HG02588 (cell line): Measurements from ENCODE around the gene TMPRSS2.

ENCODE experiments used
- ATAC-seq: cut with Tn5 transposase; IDR thresholded peaks from one replicate; pipeline ENCODE4 v1.9.1; 2021; ENCODE audit warnings: mild to moderate bottlenecking, moderate library complexity; ENCODE audit not compliant: unreplicated experiment

Gene TMPRSS2

DNA sequence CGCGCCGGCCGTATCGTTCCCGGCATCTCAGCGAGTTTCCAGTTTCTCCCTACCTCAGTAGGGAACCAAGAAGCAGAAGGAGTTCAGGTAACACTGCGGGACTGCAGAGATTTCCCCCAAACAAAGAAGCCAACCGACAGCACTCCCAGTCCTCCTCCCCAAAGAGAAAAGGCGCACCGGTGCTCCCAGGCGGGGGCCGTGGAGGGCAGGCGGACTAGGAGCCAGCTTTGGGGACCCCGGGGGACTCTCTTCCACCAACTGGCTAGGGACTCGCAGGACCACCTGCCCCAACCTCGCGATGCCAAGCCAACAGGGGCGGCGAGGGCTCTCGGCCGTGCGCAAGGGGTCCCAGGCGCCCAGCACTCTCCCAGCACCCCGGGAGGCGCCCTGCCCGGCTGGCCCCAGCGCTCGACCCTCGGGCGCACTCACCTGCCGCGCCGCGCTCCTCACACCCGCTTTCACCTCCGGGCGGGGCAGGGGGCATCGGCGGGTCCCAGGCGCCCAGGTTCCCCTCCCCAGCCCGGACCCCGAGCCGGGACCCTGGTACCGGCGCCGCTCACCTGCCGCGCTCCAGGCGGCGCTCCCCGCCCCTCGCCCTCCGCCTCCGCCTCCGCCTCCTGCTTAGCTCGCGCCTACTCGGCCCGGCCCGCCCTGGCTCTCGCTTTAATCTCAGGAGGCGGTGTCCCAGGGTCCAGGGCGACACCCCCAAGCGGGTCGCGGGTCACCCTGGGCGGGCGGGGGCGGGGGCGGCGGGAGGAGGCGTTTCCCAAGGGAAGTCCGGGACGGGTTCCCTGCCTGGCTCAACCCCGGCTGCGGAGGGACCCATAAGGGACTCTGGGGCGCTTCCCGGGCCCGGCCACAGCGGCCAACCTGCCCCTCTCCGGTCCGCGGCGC, at the start of gene TMPRSS2:
Gene TMPRSS2 (minus strand): TSS at position 638 of the 894 bp plus-strand sequence. CDS start 10,025 bp downstream, outside the sequence.
- no peak for ATAC-seq

DNA sequence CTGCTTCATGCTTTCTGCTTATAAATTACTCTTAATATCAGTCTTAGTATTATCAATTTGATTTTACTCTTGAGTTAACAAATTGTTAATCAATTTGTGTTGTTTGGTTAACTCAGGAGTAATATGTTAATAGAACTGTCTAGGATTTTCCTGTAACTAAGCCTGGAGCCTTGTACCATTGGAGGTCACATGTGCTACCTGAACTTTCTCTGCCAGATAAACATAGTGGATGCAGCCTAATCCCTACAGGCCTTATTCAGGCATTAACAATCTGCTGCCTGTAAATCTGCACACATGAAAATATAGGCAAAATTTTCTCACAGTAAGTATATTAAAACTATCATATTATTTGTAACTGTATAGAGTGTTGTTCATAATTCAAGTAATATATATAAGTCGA, 47.1 kb upstream of the TMPRSS2 start:
- ATAC-seq: no peak

DNA sequence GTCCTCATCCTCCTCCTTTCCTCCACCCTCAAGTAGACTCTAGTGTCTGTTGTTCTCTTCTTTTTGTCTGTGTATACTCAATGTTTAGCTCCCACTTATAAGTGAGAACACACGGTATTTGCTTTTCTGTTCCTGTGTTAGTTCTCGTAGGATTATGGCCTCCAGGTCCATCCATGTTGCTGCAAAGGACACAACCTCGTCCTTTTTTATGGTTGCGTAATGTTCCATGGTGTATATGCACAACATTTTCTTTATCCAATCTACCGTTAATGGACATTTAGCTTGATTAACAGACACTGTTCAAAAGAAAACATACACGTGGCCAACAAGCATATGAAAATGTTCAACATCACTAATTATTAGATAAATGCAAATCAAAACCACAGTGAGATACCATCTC, 44.3 kb upstream of the TMPRSS2 start:
- ATAC-seq: no peak

DNA sequence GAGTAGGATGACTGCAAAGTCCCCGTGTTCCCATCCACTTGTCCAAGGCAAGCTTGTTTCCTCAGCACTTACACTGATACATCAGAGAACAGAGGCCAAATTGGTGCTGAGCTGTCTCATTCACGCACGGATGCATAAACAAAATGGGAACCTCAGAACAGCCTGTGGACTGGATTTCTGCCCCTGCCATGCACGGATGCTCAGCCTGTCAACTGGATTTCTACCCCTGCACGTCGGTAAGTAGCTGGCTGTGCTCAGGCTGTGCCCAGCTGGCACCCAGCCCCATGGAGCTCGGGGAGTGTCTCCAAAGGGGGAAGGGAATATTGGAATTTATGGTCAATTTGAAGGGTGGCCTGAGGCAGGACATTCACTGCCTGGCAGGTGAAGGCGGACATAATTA, 40.8 kb upstream of the TMPRSS2 start:
- ATAC-seq: no peak

DNA sequence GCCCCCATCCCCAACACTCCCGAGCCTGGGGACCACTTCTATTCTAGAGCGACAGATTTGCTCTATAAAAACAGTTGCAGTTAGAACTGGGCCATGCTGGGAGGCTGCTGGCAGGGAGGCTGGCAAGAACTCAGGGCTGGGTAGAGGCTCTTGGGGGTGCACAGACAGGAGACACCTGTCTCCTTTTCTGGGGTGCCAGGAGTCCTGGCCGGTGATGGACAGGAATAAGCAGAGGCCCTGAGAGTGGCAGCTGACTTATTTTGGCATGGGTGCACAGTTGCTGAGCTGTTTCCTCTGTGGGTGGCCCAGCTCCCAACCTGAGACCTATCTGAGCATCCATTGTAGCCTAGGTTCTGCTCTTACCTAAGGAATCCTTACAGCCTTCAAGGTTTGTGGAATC, 39.2 kb upstream of the TMPRSS2 start:
- ATAC-seq: no peak

DNA sequence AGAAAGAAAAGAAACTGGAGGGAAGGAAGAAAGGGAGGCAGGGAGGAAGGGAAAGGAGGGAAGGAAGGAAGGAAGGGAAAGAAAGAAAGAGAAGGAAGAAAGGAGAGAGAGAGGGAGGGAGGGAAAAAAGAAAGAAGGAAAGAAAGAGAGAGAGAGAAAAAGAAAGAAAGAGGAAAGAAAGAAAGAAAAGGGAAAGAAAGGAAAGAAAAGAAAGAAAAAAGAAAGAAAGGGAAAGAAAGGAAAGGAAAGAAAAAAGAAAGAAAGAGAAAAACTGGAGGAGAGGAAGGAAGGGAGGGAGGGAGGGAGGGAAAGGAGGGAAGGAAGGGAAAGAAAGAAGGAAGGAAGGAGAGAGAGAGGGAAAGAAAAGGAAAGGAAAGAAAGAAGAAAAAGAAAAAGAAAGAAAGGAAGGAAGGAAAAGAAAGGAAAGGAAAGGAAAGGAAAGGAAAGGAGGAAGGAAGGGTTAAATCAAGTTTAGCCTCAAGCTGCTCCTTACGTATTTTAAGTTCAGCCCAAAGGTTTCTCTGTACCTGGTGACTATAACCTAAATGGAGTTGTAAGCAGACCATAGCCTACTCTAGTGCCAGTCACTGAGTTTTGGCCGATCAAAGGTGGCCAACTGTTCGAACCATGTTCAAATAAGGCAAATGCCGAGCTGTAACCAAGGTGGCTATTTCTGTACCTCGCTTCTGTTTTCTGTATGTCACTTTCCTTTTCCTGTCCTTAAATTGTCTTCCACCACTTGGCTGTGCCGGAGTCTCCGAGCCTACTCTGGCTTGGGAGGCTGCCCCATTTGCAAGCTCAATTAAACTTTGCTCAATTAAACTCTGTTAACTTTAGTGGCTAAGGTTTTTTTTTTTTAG, 37.8 kb upstream of the TMPRSS2 start:
- ATAC-seq: no peak

DNA sequence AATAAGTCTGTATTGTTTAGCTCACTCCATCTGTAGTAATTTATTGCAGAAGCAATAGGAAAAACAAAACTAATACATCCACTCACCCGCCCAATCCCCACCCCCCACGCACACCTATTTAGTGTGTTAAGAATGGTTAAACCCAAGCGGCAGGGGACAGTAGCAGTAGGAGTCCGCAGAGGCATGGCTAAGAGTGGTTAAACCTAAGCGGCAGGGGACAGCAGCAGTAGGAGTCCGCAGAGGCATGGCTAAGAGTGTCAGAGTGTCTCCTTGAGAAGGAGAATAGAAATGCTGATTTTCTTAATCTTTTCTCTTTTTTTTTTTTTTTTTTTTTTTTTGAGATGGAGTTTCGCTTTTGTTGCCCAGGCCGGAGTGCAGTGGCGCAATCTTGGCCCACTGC, 34.8 kb upstream of the TMPRSS2 start:
- ATAC-seq: no peak

DNA sequence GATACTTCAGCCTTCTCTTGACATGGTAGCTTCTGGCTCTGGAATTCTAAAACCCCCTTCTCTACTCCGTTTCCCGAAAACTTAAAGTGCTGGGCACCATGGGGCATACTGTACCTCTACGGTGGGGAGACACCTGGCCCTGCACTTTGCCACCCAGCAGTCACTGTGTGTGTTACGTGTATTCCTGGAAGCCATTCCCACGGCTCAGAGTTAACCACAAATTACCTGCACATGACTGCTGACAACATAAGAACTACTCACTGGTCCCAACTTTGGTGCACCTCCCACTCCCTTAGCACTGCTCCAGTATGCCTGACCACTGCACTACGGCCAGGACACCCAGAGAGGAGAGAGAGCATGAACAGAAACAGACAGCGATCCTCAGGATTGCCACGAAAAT, 29.4 kb upstream of the TMPRSS2 start:
- ATAC-seq: no peak

DNA sequence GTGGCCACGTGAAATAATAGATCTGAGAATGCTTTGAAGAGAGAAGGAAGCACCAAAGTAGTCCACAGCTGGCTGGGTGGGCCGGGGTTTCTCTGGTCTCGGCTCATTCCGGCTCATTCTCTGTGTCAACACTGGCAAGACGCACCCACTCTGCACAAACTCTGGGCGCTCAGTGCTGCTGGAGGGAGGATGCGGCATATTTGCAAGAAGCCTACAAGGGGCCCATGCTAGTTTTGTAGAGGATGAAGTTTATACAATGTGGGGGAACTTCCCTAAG, 28.8 kb upstream of the TMPRSS2 start:
- ATAC-seq: no peak

DNA sequence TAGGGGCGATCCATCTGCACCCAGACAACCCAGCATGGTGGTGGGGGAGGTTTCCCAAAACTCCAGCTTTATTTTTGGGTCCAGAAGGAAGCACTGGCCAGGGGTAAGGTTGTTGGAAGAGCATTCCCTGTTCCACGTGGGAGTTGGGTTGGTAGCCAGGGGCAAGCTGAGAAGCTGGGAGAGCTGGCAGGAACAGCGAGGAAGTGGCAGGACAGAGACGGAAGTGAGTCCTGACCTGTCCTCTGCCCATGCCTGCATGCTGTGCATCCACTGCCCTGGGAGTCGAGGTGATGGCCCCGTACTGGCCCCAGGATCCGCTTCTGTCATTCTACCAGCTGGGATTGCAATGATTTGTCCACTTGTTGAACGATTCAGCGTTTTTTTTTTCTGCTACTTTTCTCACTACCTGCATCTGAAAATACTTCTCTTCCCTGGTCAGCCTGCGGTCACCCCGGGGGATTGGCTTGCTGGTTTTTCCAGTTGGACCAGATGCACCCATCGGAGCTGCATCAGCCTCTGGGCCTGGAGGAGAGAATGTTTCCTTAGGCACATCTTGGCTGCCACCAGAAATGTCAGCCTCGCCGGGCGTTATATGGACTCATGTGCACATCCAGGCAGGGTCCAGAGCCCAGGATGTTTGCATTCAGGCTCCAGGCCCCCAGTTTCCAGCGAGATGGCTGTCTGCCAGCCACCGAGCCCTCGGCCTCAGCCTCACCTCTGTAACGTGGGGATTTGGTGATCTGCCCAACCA, 28.3 kb upstream of the TMPRSS2 start:
- no peak for ATAC-seq

DNA sequence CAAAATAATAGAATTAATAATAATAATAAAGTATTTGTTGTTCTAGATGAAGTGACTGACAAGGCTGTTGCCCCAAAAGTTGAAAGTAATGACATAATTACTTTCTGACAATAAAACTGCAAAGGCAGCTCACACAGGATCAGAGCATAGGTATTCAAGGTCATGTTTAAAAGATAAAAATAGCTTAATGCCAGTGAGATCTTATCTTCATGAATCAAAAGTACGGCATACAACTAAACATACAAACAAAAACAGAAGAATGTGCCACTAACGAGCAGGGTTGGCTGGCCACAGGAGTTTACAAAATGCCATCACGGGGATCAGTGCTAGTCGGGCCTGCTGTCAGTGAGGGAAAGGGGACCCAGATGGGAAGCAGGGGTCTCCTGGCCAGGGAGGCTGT, 22.4 kb upstream of the TMPRSS2 start:
- ATAC-seq: no peak

DNA sequence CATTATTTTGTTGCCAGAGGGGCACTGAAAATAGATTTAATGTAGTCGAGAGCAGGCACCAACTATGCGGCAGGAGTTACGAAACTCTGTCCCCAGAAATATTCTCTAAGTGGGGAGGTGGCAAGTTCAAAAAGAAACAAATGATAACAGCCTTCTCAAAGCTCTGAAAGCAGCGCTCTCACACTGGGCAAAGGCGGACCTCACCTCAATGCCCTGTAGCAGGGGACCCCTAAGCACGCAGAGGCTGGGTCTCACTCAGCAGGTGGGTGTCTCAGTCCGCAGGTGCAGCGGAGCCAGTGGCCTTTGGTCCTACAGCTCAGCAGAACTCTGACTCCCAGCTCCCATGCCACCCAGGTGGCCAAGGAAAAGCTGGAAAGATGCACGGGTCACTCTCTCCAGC, 21.8 kb upstream of the TMPRSS2 start:
- no peak for ATAC-seq

DNA sequence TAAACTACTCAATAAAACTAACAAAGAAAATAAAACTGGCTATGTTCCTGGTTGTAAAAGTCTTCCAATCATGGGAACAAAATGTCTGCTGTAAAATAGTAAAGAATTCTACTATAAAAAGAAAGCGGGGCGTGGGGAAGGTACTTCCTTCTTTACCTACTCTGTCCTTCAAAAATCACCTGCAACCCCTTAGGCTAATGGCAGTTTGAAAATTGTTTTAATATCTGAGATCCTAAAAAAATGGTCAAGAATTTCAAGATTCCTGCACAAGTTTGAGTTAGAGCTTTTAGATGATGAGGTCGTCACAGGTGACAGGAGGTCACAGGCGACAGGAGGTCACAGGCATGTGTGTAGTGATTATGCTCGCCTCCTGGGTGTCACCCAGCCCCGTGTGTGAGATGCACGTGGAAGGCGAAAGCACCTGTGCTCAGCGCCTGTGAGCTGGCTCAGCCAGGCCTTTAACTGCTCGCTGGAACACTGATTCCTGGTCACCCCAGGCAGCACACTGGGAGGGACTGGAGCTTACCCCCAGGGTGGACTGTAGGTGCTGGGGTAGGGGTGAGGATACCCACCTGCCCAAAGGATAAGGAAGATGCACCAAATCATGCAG, 18.6 kb upstream of the TMPRSS2 start:
- no peak for ATAC-seq

DNA sequence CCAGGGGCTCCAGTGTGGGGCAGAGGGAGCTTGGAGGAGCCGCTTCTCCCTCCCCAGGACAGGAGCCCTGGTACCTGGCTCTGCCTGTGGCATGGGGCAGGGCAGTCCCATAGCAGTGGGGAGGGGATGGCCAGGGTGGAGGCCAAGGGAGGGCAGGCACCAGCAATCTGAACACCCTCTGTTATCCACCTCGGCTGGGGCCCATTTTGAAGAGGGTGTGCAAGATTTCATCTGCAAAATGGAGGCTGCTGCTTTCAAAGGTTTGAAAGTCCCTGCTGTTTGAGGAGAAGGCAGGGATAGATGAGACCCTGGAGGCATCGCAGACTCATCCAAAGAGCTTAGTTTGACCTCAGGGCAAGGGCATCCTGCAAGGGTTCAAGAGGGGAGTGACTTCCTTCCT, 15.2 kb upstream of the TMPRSS2 start:
- ATAC-seq: no peak

DNA sequence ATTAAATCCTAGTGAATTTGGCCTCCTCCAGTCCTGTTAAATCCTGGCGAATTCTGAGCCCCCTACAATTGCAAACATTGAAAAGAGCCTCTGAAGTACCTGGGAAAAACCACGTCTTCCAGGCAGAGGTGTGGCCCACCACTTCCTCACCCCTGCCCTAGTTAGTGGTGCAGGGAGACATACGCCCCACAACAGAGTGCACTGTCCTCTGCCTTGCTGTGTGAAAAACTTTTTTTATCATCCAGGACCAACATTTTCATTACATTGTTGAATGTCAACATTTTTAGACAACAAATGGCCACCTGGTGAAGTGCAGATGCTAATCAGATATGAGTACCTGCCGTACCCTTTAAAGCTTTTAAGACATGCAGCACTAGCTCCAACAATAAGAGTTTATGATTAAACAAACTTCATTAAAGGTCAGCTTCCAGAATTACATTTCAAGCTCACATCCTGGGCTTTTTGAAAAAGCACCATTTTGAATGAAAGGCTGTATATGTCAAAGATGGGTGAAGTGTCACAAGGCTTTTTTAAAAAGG, 13.6 kb upstream of the TMPRSS2 start:
- ATAC-seq: no peak

DNA sequence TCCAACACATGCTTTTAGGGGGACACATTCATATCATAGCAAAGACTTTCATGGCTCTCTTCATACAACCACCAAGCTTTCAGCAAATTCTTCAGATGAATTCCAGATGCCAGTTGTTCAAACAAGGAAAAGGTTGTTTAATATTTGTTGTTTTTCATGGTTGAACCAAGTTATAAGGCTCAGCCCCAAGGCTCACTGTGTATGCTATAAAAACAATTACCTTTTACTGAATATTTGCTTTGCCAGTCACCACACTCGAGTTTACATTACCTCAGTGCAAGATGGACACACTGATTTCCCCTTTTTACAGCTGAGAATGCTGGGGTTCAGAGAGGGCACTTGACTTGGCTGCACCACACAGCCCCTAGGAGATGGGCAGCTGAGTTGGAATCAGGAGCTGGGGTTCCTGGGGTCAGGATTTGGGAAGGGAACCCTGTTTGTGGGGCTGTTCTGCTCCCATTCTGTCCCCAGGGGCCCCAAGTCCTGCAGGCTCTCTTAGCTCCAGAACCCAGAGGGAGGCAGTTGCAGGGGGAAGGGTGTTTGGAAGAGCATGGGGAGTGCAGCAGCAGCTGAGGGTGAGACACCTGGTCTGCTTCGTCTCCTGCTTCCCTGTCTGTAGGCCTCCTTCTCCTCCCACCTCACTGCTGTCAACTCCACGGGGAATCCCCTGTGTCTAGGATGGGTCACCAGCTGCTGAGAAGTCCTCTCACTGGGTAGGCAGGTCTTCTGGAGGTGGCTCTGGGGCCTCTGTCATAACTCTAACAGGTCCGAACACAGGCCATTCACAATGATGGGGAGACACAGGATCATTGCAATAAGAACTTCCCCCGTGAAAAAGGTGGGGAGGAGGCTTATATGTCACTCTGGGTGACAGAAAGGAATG, 12.8 kb upstream of the TMPRSS2 start:
- ATAC-seq: no peak

DNA sequence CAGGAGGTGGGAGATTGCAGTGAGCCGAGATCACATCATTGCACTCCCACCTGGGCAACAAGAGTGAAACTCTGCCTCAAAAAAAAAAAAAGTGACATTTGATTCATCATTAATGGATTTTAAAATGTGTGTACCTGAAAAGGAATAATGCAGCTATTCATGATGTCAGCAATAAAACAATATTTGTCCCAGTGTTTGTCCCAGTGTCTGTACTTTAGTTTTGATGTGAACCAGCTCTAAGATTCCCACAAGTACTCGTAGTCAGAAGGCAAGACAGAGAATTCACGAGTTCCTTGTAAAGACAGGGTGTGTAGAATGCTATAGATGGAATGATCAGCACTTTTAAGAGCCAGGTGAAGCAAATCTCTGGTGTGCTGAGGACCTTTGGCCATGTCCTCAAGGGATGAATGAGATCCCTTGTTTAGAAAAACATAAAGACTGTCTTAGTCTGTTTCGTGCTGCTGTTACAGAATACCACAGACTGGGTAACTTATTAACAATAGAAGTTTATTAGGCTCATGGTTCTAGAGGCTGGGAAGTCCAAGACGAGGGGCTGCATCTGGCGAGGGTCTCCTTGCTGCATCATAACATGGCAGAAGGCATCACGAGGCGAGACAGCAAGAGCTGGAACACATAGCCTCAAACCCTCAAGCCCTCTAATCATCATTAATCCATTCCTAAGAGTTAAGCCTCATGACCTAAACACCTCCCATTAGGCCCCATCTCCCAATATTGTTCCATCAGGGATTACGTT, 12.0 kb upstream of the TMPRSS2 start:
- no peak for ATAC-seq

DNA sequence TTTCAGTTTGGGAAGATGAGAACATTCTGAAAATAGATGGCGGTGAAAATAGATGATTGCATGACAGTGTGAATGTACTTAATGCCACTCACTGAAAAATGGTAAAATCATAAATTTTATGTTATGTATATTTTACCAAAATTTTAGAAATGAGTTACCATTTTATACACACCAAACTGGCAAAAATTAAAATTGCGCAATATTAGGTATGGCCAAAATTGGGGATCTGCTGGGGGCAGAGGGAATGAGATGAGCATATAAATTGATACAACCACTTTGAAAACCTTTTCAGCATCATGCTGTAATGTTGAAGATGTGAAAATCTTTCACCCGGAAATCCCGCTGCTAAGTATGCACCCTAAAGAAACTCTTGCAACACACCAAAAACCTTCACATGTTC, 10.8 kb upstream of the TMPRSS2 start:
- ATAC-seq: no peak

DNA sequence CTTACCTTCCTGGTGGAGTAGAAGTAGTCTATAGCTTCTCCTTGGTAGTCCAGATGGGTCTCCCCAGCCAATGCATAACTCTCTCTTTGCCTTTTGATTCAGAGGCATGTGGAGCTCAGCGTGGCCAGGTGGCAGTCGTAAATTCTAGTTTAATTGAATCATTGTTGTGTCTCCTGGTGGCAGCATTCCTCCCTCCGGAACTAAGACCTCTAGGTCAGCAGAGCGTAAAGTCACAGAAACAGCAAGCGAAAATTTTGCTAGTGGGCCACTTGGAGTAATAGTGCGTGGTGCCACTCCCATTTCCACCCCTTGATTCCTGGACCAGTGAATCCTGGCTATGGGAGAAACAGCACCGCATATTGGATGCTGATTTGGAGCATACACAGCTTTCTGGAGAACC, 3.9 kb upstream of the TMPRSS2 start:
- ATAC-seq: no peak
